HG02798 (cell line): ENCODE data around the gene GPR156.
"Not testable (repeated sequence)": the region's sequence is repeated elsewhere in the genome, so short reads cannot be mapped to it uniquely, and the experiment has no call there.

Experiments used
- ATAC-seq: cut with Tn5 transposase; IDR thresholded peaks from one replicate; pipeline ENCODE4 v1.9.1; 2021; ENCODE audit warnings: mild to moderate bottlenecking; ENCODE audit not compliant: unreplicated experiment, poor library complexity

Gene GPR156

DNA sequence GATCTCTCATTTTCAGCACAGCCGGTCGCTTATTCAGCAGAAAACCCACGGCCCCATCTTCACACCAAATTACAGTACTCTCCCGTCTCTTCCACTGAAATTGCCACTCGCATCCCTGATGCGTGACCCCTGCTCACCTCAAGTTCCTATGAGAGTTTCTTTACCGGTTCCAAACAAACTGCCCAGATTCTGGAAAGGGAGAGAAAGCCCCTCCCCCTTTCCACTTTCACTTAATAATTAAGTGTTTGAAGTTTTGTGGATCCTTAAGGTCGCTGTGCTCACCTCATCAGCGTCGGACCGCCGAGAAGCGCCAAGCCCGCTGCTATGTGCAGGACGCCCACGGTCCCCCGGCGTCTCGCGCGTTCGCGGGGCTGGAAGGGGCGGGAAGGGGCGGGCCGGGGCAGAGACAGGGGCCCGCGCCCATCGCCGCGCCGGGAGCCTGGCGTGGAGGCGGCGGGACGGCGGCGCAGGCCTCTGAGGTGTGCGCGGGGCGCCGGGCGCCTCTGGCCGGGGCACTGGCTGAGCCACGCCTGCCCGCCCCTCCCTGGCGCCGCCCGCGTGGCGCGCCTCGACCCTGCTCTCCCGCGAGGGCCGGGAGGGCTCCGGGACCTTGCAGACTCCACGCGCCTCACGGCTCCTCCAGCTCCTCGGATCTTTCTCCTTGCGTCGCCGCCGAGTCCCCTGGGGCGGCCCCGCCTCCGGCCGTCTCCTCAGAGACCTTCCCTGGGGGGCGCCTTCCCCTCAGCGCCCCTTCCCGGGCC, at the start of gene GPR156:
Gene GPR156 (minus strand): TSS at position 476 of the 761 bp plus-strand sequence. CDS start 41,124 bp downstream, outside the sequence.
- ATAC-seq = no peak

DNA sequence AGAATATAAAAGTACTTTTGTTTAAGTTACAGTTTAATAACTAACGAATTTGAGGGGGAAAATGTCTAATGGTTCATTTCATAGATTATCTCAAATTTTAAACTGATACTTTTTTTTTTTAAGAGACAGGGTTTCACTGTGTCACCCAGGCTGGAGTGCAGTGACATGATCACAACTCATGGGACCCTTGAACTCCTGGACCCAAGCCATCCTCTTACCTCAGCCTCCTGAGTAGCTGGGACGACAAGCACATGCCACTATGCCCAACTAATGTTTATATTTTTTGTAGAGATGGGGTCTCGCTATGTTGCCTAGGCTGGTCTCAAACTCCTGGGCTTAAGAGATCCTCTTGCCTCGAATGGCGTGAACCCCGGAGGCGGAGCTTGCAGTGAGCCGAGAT, 47.6 kb upstream of the GPR156 start:
- ATAC-seq = no peak

DNA sequence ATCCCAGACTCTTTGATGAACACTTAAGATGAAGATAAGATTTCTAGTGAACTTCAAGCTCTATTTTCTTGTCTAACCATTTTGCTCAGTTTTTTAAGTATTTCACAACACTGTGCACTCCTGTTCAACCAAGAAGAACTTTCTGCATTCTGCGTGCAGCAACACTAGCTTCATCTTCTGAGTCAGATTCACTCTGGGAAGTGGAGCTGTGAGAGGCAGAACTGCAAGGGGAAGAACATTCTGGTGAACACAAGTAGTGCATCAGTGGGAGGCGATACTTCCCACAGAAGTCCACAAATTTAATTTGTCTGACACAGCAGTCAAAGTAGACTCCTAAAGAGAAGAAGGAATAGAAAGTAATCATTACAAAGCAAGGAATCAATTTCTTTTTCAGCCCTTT, 46.1 kb upstream of the GPR156 start:
- no peak for ATAC-seq

DNA sequence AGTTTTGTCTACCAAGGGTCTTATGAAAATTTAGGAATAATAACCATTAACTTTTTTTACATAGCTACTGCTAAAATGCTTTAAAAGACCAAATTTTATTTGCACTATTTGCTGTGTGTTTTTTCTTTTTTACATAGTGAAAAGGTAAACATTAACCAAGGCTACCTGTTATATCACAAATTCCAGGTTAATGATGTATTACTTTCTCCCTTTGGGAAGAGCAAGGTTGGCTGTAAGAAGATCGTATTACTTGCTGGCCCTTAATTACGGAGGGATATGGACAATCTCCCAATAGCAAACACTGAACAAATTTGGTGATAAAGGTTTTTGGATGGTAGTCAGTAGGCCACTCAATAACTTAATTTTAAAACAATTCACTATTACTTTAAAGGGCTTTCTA, 41.8 kb upstream of the GPR156 start:
- no peak for ATAC-seq

DNA sequence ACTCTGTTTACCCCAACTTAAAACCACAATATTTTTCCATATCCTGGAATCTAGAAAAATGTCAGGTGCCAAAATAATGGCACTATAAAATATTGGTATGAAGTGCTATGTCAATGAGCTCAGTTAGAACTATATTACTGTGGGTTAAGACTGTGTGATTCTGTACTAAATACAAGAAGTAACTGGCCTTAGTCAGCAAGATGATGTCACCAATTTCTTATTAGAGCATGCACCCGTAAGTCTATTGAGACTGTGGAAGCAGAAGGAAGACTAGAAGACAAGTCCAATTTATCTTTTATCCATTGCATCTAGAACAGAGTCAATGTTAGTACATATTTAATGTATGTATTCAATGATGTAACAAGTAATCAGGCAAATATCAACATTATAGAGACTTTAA, 39.2 kb upstream of the GPR156 start:
- no peak for ATAC-seq

GRCh38 chr3:120323761-120324160, 38.7 kb upstream of the GPR156 start:
- ATAC-seq = not testable (repeated sequence)

GRCh38 chr3:120311863-120312794, 27.1 kb upstream of the GPR156 start:
- no peak for ATAC-seq

GRCh38 chr3:120306519-120307455, 21.8 kb upstream of the GPR156 start:
- no peak for ATAC-seq

DNA sequence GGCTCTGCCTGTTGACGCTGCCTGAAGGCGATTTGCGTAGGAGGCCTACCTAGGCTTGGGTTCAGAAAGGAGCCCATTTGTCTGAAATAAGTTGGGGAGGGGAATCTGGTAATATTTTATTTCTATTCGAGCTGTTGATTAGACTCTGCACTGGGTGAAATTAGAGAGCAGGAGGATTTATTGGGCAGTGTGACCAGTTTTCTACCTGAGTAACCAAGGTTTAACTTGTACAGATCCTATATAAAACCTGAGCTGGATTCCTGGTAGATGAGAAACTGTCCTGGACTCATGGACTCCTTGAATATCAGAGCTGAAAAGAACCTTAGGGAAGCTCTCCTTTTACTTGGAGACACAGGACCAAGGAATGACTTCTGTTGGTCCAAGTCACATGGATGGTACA, 19.6 kb upstream of the GPR156 start:
- no peak for ATAC-seq

GRCh38 chr3:120302361-120302760, 17.3 kb upstream of the GPR156 start:
- no peak for ATAC-seq

- no peak for ATAC-seq
Observed at GRCh38 chr3:120300971-120301370, 15.9 kb upstream of the GPR156 start.

- ATAC-seq = no peak
Observed at GRCh38 chr3:120299403-120299802, 14.4 kb upstream of the GPR156 start.

DNA sequence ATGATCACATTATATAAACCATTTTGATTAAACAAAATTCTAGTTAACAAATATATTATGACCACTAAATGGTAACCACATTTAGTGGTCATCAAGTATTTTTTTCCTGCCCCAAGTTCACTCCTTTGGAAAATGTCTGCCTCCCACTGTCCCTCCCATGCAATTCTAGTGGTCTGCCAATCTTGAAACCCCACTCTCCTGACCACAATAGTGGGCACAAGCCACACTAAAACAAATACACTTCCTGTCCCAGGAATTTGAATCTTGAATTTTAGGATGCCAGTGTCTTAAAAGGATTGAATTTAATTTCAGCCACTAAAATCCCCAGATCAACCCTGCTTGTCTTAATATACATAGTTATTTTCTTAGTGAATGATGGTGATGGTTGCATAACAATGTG, 14.0 kb upstream of the GPR156 start:
- ATAC-seq = no peak

DNA sequence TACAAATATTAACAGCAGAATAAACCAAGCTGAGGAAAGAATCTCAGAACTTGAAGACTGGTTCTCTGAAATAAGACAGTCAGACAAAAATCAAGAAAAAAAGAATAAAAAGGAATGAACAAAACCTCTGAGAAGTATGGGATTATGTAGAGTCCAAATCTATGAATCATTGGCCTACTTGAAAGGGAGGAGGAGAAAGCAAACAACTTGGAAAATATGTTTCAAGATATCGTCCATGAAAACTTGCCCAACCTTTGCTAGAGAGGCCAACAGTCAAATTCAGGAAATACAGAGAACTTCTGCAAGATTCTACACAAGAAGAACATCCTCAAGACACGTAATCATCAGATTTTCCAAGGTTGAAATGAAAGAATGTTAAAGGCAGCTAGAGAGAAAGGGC, 6.5 kb upstream of the GPR156 start:
- ATAC-seq = not testable (repeated sequence)

GRCh38 chr3:120289636-120290035, 4.6 kb upstream of the GPR156 start:
- ATAC-seq = no peak

DNA sequence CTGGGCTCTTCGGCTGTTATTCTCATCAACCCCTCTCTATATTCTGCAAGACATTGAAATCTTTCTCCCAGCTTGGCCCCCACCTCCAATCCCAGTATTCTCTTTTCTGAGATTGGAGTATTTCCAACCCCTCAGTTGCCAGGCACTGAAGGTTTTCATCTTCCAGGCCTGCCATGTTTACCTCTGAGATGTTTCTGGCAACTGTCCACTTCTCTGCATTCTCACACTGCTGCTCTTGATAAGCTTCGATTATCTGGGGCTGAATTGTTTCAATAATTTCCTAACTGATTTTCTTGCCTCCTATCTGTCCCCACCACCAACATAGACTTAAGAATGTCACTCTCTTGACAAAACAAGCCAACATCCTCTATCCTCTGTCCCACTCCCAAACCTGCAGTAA, 1.4 kb upstream of the GPR156 start:
- no peak for ATAC-seq

DNA sequence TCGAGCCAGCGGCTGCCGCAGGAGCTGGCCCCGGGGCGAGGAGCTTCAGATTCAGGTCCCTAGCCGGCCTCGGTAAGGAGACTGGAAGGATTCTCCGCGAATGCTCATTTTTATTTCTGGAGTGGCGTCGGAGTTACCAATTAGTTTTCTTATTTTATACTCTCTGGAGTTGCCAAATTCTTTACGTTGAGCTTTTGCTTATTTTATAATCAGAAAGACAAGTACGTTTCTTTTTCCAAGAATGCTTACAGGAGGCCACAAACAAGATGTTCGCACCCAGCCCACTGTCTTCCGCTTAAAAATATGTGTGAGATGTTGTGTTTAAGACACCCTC, 453 bp upstream of the GPR156 start:
- no peak for ATAC-seq

DNA sequence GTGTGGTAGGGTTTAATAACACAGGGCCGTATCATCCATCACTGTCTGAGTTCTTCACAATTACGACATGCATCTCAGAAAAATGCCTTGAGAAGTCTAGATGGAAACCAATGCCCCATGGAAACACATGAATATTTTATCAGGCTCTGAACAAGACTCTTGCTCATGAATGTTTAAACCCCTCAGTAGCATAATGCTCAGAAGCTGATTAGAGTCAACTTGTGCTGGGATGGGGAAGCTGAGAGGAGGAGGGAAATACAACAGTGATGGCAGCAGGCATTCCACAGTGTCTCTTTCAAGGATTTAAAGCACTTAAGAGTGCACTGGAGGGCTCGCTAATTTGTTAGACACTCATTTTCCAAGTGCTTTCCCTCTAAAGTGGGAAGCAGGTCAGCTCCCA, 3.8 kb downstream of the GPR156 start:
- no peak for ATAC-seq

DNA sequence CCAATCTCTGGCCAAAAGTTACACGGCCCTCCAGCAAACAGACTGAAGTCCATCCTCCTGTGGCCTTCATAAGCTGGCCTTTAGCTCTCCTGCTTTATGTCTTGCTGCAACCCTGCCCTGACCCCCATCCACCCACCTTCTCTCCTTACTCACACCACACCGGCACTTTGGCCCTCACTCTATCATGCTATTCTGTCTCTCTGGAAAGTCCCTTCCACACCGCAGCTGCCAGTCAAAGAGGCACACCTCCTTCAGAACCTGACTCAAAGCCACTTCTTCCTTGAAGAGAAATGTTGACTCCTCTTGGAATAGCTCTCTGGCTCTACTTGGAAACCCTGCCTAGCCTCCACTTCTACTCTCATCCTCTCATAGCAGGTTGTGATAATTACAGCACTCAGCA, 4.5 kb downstream of the GPR156 start:
- no peak for ATAC-seq

DNA sequence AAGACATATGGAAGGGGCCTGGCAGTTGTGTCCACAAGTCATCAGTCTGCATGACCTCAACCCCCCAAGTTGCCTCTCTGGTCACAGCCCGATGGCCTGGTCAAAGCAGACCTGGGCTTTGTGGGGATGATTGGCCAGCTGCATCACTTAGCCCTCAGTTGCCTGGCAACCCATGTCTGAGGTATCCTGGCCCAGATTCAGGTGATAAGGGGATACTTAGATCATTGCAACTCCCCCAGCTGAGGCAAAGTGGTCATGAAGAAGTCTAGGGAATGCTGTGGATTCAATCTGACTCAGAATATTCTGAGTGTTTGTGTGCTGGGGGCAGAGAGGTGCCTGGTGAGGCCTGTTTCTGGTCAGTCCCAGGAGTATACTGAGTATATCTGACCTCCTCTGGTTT, 5.0 kb downstream of the GPR156 start:
- no peak for ATAC-seq

- ATAC-seq = no peak
Observed at GRCh38 chr3:120276767-120277166, 8.3 kb downstream of the GPR156 start.
